ENCODE measurements around the gene CIT. TPM values are rescaled to one million over a fixed set of nuclear protein-coding genes. Genes with fewer than 3 reads are reported as not detected.

Gene CIT
- total RNA-seq, 2 experiments from 2014 or later: 28.6 to 32.4 TPM

- ChIA-PET CTCF (interaction anchor here (0.6 kb wide), 1 partner anchor 521 kb away, joined by 3 read pairs; no protein-coding TSS in a partner anchor), POLR2A (no interaction called here)
Measured at GRCh38 chr12:119684711-119685369, 192.3 kb downstream of the CIT start.

GRCh38 chr12:119683816-119684215 lies 193.3 kb downstream of the CIT start:
- POLR2A ChIA-PET: no interaction called here
- CTCF ChIA-PET: no interaction called here

- POLR2A ChIA-PET: no interaction called here
- CTCF ChIA-PET: no interaction called here
Measured at GRCh38 chr12:119683413-119683812, 193.7 kb downstream of the CIT start.

GRCh38 chr12:119682639-119683252 lies 194.4 kb downstream of the CIT start:
- ChIA-PET CTCF (interaction anchor here (0.5 kb wide), 1 partner anchor 1381 kb away, joined by 3 read pairs; no protein-coding TSS in a partner anchor), POLR2A (interaction anchor here (0.7 kb wide), 1 partner anchor 15 kb away, joined by 4 read pairs; the partner anchor contains the start of gene PRKAB1)

- CTCF ChIA-PET: interaction anchor here (0.5 to 0.6 kb wide), 2 partner anchors 86 to 1381 kb away, joined by 3 to 4 read pairs; no protein-coding TSS in a partner anchor
- POLR2A ChIA-PET: interaction anchor here (0.7 kb wide), 1 partner anchor 14 kb away, joined by 4 read pairs; the partner anchor contains the start of gene PRKAB1
Measured at GRCh38 chr12:119681728-119682638, 195.1 kb downstream of the CIT start.

GRCh38 chr12:119681111-119681510 lies 196.0 kb downstream of the CIT start:
- POLR2A ChIA-PET: no interaction called here
- CTCF ChIA-PET: no interaction called here

GRCh38 chr12:119679490-119679889 lies 197.6 kb downstream of the CIT start:
- POLR2A ChIA-PET: no interaction called here
- CTCF ChIA-PET: no interaction called here

- POLR2A ChIA-PET: no interaction called here
- CTCF ChIA-PET: no interaction called here
Measured at GRCh38 chr12:119679081-119679480, 198.0 kb downstream of the CIT start.

GRCh38 chr12:119678459-119678858 lies 198.7 kb downstream of the CIT start:
- ChIA-PET CTCF (no interaction called here), POLR2A (no interaction called here)

- CTCF ChIA-PET: interaction anchor here (1.8 kb wide), 1 partner anchor 8 kb away, joined by 4 read pairs; the partner anchor contains the start of gene PRKAB1
- POLR2A ChIA-PET: no interaction called here
Measured at GRCh38 chr12:119676573-119676972, 200.5 kb downstream of the CIT start.

- CTCF ChIA-PET: interaction anchor here (1.8 kb wide), 1 partner anchor 8 kb away, joined by 4 read pairs; the partner anchor contains the start of gene PRKAB1
- POLR2A ChIA-PET: no interaction called here
Measured at GRCh38 chr12:119676022-119676421, 201.1 kb downstream of the CIT start.

GRCh38 chr12:119674560-119674959 lies 202.6 kb downstream of the CIT start:
- ChIA-PET CTCF (interaction anchor here (0.6 kb wide), 1 partner anchor 14 kb away, joined by 3 read pairs; no protein-coding TSS in a partner anchor), POLR2A (no interaction called here)

GRCh38 chr12:119673634-119674033 lies 203.5 kb downstream of the CIT start:
- POLR2A ChIA-PET: no interaction called here
- CTCF ChIA-PET: no interaction called here

GRCh38 chr12:119672194-119672593 lies 204.9 kb downstream of the CIT start:
- ChIA-PET CTCF (no interaction called here), POLR2A (no interaction called here)

GRCh38 chr12:119671070-119671469 lies 206.1 kb downstream of the CIT start:
- ChIA-PET CTCF (no interaction called here), POLR2A (no interaction called here)

- CTCF ChIA-PET: no interaction called here
Measured at GRCh38 chr12:119669744-119670472, 207.2 kb downstream of the CIT start.

GRCh38 chr12:119668324-119668841 lies 208.7 kb downstream of the CIT start:
- POLR2A ChIA-PET: interaction anchor here (0.5 to 1.6 kb wide), 2 partner anchors 14 to 1576 kb away, joined by 4 to 6 read pairs; no protein-coding TSS in a partner anchor

More at GRCh38 chr12:119669744-119670472, 207.2 kb downstream of the CIT start:
- POLR2A ChIA-PET: no interaction called here

GRCh38 chr12:119667577-119668323 lies 209.4 kb downstream of the CIT start, which contains the start of gene PRKAB1:
TSS of gene PRKAB1 (plus strand) at chr12:119668133. CDS start at chr12:119668245, 112 bp downstream.
- ChIA-PET POLR2A (interaction anchor here (0.5 to 1.6 kb wide), 2 partner anchors 14 to 1575 kb away, joined by 4 to 6 read pairs; no protein-coding TSS in a partner anchor), CTCF (interaction anchor here (0.6 to 1.4 kb wide), 5 partner anchors 9 to 234 kb away, joined by 4 to 6 read pairs (median 4); no protein-coding TSS in a partner anchor)

More at GRCh38 chr12:119668324-119668841, 208.7 kb downstream of the CIT start:
- CTCF ChIA-PET: interaction anchor here (1.1 to 1.4 kb wide), 3 partner anchors 9 to 13 kb away, joined by 4 to 6 read pairs (median 4); no protein-coding TSS in a partner anchor

Data from activated CD8-positive, alpha-beta memory T cell treated with anti-CD3 and anti-CD28 coated beads for 36 hours (primary cell).